PFSK-1 (cell line): ENCODE results near the gene SKI.

ENCODE experiments used
- FOXP2 ChIP-seq: optimal IDR thresholded peaks from 2 replicates; pipeline ENCODE3; 2011; ENCODE audit warnings: borderline replicate concordance, control low read depth, inconsistent platforms; ENCODE audit not compliant: insufficient read depth; ENCODE audit errors: extremely low read length, extremely low read depth
- POLR2AphosphoS5 ChIP-seq: IDR thresholded peaks from 2 replicates; pipeline ENCODE4 v1.6.1; 2012; ENCODE audit warnings: low read depth, mild to moderate bottlenecking, control low read depth, low read length, moderate library complexity
- SIN3A ChIP-seq: IDR thresholded peaks from 2 replicates; pipeline ENCODE4 v1.6.1; 2012; ENCODE audit warnings: mild to moderate bottlenecking, low read length, moderate library complexity, borderline replicate concordance; ENCODE audit not compliant: insufficient read depth
- TAF1 ChIP-seq: IDR thresholded peaks from 2 replicates; pipeline ENCODE4 v1.6.1; 2012; ENCODE audit warnings: low read length, control low read depth, borderline replicate concordance; ENCODE audit not compliant: insufficient read depth
- TF ChIP-seq, protein P1 (sequence below), 2 experiments: IDR thresholded peaks; 2 replicates each; pipeline versions ENCODE4 v1.6.1 to v1.8.0; 2011 to 2012; ENCODE audit warnings: low read depth in 2 of 2, low read length in 2 of 2, control low read depth in 1 of 2, inconsistent platforms in 1 of 2, mild to moderate bottlenecking in 1 of 2, moderate library complexity in 1 of 2; ENCODE audit not compliant: insufficient read depth in 1 of 2

Gene SKI

DNA sequence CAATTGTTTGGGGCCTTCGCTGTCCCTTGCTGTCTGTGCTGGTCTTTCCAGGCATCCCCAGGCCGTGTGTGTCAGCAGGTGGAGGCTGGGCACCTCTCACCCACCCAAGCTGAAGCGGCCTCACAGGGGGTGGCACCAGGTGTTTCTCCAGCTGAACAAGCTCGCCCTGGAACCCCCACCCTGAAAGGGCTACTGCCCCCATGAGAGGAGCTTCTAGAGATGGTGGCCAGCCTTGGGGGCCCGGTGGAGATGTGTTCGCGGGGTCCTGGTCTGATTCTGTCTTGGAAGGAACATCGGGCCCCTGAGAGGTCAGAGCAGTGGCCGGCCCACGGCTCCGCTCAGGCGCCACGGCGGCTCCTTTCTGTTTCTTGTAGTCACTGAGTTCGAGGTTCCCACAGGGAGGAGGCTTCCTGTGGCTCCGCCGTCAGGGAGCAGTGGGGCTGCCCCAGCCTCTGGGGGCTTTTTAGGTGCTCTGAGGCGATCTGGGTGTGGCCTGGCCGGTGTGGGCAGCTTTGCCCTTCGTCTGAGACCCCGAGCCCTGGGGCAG lies 46.9 kb downstream of the SKI start:
- TF ChIP-seq FOXP2 = no peak
- TF ChIP-seq SIN3A = no peak
- TF ChIP-seq, protein P1, sequence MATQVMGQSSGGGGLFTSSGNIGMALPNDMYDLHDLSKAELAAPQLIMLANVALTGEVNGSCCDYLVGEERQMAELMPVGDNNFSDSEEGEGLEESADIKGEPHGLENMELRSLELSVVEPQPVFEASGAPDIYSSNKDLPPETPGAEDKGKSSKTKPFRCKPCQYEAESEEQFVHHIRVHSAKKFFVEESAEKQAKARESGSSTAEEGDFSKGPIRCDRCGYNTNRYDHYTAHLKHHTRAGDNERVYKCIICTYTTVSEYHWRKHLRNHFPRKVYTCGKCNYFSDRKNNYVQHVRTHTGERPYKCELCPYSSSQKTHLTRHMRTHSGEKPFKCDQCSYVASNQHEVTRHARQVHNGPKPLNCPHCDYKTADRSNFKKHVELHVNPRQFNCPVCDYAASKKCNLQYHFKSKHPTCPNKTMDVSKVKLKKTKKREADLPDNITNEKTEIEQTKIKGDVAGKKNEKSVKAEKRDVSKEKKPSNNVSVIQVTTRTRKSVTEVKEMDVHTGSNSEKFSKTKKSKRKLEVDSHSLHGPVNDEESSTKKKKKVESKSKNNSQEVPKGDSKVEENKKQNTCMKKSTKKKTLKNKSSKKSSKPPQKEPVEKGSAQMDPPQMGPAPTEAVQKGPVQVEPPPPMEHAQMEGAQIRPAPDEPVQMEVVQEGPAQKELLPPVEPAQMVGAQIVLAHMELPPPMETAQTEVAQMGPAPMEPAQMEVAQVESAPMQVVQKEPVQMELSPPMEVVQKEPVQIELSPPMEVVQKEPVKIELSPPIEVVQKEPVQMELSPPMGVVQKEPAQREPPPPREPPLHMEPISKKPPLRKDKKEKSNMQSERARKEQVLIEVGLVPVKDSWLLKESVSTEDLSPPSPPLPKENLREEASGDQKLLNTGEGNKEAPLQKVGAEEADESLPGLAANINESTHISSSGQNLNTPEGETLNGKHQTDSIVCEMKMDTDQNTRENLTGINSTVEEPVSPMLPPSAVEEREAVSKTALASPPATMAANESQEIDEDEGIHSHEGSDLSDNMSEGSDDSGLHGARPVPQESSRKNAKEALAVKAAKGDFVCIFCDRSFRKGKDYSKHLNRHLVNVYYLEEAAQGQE (IDR thresholded peaks at IDR 0.05; ENCODE audit: insufficient read depth in 1 of 2, low read depth in 2 of 2, low read length in 2 of 2) = no peak
- no peak for TF ChIP-seq POLR2AphosphoS5
- TF ChIP-seq TAF1 = no peak

DNA sequence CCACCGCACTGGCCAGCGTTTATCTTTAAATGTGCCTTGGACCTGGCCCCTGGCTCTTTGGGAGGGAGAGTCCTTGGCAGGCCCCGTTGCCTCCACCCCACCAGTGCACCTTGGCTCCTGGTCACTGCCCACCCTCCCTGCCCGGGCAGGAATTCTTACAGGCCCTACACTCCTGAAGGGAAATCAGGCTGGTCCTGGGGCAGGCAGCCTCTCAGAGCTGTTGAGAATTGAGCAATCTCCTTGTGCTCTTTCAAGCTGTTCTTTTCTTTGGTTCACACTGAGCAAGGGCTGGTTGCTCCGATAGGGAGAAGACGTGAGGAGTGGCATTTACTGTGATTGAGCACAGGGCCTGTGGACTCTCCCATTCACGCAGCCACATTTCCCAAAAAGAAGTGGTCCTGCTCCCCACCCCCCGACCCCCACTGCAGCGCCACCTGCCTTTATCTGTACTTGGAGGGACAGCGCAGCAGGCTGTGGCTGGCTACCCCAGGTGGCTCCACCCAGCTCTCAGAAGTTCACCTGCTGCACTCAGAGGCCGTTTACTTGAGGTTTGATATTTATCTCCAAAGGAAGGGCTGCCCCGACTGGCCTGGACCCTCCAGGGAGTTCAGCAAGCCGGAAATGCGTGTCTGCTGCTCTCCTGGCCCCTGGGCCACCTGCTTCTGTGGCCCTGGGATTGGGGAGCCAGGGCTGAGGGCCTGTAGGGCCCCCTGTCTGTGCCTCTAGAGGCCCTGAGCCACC lies 47.8 kb downstream of the SKI start:
- TF ChIP-seq SIN3A (no peak), POLR2AphosphoS5 (no peak), FOXP2 (no peak), TAF1 (no peak)
- TF ChIP-seq, protein P1 (IDR thresholded peaks at IDR 0.05; ENCODE audit: insufficient read depth in 1 of 2, low read depth in 2 of 2, low read length in 2 of 2) = no peak

DNA sequence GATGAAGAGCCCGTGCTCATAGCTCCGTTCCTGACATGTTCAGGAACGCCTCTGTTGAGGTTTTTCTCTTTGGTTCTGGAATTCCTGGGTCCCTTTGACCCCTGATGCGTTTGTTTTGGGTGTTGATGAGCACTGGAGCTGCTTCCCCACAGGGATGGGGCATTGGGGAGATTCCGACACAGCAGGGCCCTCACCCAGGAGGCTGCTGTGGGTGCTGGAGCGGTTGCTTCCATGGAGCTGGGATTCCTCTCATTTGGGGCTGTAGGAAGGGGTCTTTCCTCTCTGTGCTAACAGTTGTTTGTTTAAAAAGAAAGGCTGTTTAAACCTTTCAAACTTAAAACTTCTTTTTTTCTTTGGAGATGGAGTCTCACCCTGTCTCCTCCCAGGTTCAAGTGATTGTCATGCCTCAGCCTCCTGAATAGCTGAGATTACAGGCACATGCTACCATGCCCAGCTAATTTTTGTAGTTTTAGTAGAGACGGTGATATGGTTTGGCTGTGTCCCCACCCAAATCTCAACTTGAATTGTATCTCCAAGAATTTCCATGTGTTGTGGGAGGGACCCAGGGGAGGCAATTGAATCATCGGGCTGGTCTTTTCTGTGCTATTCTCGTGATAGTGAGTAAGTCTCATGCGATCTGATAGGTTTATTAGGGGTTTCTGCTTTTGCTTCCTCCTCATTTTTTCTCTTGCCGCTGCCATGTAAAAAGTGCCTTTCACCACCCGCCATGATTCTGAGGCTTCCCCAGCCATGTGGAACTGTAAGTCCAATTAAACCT lies 48.9 kb downstream of the SKI start:
- TF ChIP-seq SIN3A (no peak), POLR2AphosphoS5 (no peak)

DNA sequence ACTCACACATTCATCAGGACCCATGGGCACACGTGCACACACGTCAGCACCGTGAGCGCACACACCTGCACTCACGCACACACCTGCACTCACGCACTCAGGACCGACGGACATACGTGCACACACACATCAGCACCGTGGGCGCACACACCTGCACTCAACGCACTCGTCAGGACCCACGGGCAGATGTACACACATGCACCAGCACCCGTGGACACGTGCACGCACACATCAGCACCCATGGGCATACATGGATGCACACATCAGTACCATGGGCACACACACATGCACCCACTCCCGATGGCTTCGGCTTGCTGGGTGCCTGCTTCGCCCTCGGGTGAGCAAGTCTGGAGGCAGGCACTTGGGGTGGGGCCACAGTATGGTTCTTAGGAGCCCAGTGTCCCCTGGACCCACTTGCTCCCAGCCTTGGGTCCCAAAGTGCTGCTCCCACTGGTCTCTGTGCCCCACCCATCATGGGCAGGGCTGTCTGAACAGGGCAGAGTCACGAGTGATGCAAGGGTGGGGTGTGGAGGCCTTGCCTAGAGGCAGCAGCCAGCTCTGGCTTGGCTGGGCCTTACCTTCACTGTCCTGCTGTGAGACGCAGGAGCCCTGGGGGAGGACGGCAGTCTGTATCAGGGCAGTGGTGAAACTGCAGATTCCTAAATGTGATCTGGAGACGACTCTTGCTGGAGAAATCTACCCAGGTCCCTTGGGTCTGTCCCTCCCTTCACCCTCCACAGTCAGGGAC lies 49.8 kb downstream of the SKI start:
- TF ChIP-seq TAF1 (no peak), POLR2AphosphoS5 (no peak), FOXP2 (no peak), SIN3A (no peak)
- TF ChIP-seq, protein P1 (IDR thresholded peaks at IDR 0.05; ENCODE audit: insufficient read depth in 1 of 2, low read depth in 2 of 2, low read length in 2 of 2) = no peak

DNA sequence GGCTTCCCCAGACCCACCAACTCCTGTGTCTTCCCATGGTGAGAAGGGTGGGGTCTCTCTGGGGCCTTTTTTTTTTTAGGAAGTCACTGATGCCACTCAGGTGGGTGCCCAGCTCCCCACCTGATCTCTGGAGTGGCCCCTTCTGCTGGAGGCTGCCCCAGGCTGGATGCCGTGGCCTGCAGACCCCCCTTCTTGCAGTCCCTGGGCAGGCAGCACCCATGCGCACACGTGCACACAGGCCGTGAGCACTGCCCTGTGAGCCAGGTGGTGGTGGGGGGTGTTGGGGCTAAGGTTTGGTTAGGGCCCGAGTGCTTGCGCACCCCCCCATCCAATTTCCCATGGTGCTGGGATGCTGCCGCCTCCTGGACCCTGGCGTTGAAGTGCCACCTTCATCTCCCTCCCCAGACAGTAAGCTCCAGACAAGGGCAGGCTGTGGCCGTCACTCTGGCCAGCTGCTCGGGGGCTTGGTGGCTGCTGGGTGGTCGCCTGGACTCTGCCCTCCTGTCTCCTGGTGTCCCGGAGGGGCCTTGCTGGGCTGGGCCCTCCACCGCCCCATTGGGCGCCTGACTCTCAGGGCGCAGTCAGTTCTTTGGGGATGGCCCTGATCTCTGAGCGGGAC lies 50.6 kb downstream of the SKI start:
- TF ChIP-seq TAF1 (no peak), FOXP2 (no peak), POLR2AphosphoS5 (no peak), SIN3A (no peak)
- TF ChIP-seq, protein P1 (IDR thresholded peaks at IDR 0.05; ENCODE audit: insufficient read depth in 1 of 2, low read depth in 2 of 2, low read length in 2 of 2) = no peak
